ENCODE results near the gene KIF22.
"Not testable (repeated sequence)": the region's sequence is repeated elsewhere in the genome, so short reads cannot be mapped to it uniquely, and the experiment has no call there.

The KIF22 gene

GRCh38 chr16:29815793-29816693 is 25.5 kb downstream of the KIF22 start, which contains the start of gene PAGR1:
TSS of gene PAGR1 (plus strand) at chr16:29816152. CDS start at chr16:29816526, 374 bp downstream.
- DNase-seq, result peak; percentile 90 to 94

GRCh38 chr16:29816694-29817441 is 26.3 kb downstream of the KIF22 start:
- peak in 1 of 2 experiments; percentile 21 for DNase-seq

- DNase-seq, result no peak
Measured at GRCh38 chr16:29818082-29818481, 27.5 kb downstream of the KIF22 start.

- no peak for DNase-seq
Measured at GRCh38 chr16:29819506-29819905, 29.0 kb downstream of the KIF22 start.

GRCh38 chr16:29820271-29820701 is 29.7 kb downstream of the KIF22 start, which contains the start of gene MVP:
TSS of gene MVP (plus strand) at chr16:29820462. CDS start at chr16:29830550, 10,088 bp downstream.
- no peak for DNase-seq

GRCh38 chr16:29820730-29821642 is 30.4 kb downstream of the KIF22 start:
- DNase-seq, result no peak

- DNase-seq, result no peak
Measured at GRCh38 chr16:29821643-29822115, 31.1 kb downstream of the KIF22 start.

GRCh38 chr16:29824589-29825144 is 34.1 kb downstream of the KIF22 start:
- DNase-seq, result no peak

GRCh38 chr16:29825145-29826044 is 34.8 kb downstream of the KIF22 start:
- no peak for DNase-seq

- DNase-seq, result no peak
Measured at GRCh38 chr16:29826342-29826695, 35.8 kb downstream of the KIF22 start.

GRCh38 chr16:29830774-29831173 is 40.2 kb downstream of the KIF22 start:
- no peak for DNase-seq

GRCh38 chr16:29831490-29831889 is 40.9 kb downstream of the KIF22 start:
- no peak for DNase-seq

- DNase-seq, result not testable (repeated sequence)
Measured at GRCh38 chr16:29833219-29833618, 42.7 kb downstream of the KIF22 start.

- DNase-seq, result no peak
Measured at GRCh38 chr16:29834079-29834478, 43.5 kb downstream of the KIF22 start.

GRCh38 chr16:29835926-29836325 is 45.4 kb downstream of the KIF22 start:
- DNase-seq, result no peak

- no peak for DNase-seq
Measured at GRCh38 chr16:29836623-29837022, 46.1 kb downstream of the KIF22 start.

- no peak for DNase-seq
Measured at GRCh38 chr16:29837841-29838240, 47.3 kb downstream of the KIF22 start.

GRCh38 chr16:29839822-29840221 is 49.3 kb downstream of the KIF22 start:
- no peak for DNase-seq

GRCh38 chr16:29840240-29840639 is 49.7 kb downstream of the KIF22 start:
- no peak for DNase-seq

- DNase-seq, result no peak
Measured at GRCh38 chr16:29841631-29842030, 51.1 kb downstream of the KIF22 start.

- DNase-seq, result no peak
Measured at GRCh38 chr16:29842732-29843346, 52.3 kb downstream of the KIF22 start.
